ENCODE measurements around the gene EFCAB5.

- no peak for TF ChIP-seq TIGD3 (CRISPR knock-in tag; IDR thresholded peaks at IDR 0.05; ENCODE audit: borderline replicate concordance)
- TF ChIP-seq CTCF (CRISPR knock-in tag; IDR thresholded peaks at IDR 0.05), result no peak
- TF ChIP-seq ZNF609 (CRISPR knock-in tag; IDR thresholded peaks at IDR 0.05; ENCODE audit: borderline replicate concordance), result no peak
- no peak for TF ChIP-seq CREB1 (IDR thresholded peaks at IDR 0.05)
- TF ChIP-seq CREB1 (CRISPR knock-in tag; IDR thresholded peaks at IDR 0.05), result no peak
- no peak for TF ChIP-seq MXI1 (IDR thresholded peaks at IDR 0.05; ENCODE audit: borderline replicate concordance, low read depth, low read length)
- TF ChIP-seq GPBP1L1 (CRISPR knock-in tag; IDR thresholded peaks at IDR 0.05), result no peak
These were observed 16.6 kb upstream of the EFCAB5 start for GRCh38 chr17:29924786-29925185.
